Neural progenitor cell (in vitro differentiated cells): ENCODE data around the gene REEP3.

ENCODE experiments used
- CTCF ChIP-seq: fragments of 200-600 bp; sonication (generic); IDR thresholded peaks from 2 replicates; pipeline ENCODE4 v1.5.1; 2017; ENCODE audit warnings: antibody characterized with exemption, mild to moderate bottlenecking
- EZH2 ChIP-seq: fragments of 200-600 bp; sonication (generic); IDR thresholded peaks from 2 replicates; pipeline ENCODE4 v1.6.1; 2017; ENCODE audit warnings: antibody characterized with exemption, mild to moderate bottlenecking, moderate library complexity

GRCh38 chr10:63563623-63564022, 42.4 kb downstream of the REEP3 start:
- no peak for TF ChIP-seq CTCF
- TF ChIP-seq EZH2 = no peak
